VCaP (cell line): ENCODE measurements around the gene CYSRT1.

Experiments used
- H3K27ac ChIP-seq: fragments of 450-650 bp; 2 replicates; pipeline ENCODE4 v1.5.1; 2017
- CTCF ChIP-seq: fragments of 450-650 bp; conservative IDR thresholded peaks from 2 replicates; pipeline ENCODE4 v1.5.1; 2017; ENCODE audit warnings: mild to moderate bottlenecking, moderate library complexity

CYSRT1 gene

GRCh38 chr9:137191691-137192447, 33.1 kb upstream of the CYSRT1 start:
- H3K27ac ChIP-seq: peak overlapping the region; percentile 97
- TF ChIP-seq CTCF: no peak

GRCh38 chr9:137192448-137192780, 32.6 kb upstream of the CYSRT1 start:
- no peak for TF ChIP-seq CTCF
- H3K27ac ChIP-seq: peak overlapping the region; percentile 97

- H3K27ac ChIP-seq: peak overlapping the region; percentile 97; the same call in 1 of the 2 replicates
- no peak for TF ChIP-seq CTCF
Measured at GRCh38 chr9:137192859-137193258, 32.1 kb upstream of the CYSRT1 start.

GRCh38 chr9:137193771-137194170, 31.2 kb upstream of the CYSRT1 start:
- peak overlapping the region; percentile 97 for H3K27ac ChIP-seq

GRCh38 chr9:137194388-137194787, 30.6 kb upstream of the CYSRT1 start:
- TF ChIP-seq CTCF: no peak
- H3K27ac ChIP-seq: peak overlapping the region; percentile 97

More at GRCh38 chr9:137193771-137194170, 31.2 kb upstream of the CYSRT1 start:
- no peak for TF ChIP-seq CTCF

- H3K27ac ChIP-seq: peak overlapping the region; percentile 97
Measured at GRCh38 chr9:137194909-137195308, 30.1 kb upstream of the CYSRT1 start.

GRCh38 chr9:137195525-137196220, 29.3 kb upstream of the CYSRT1 start:
- H3K27ac ChIP-seq: peak overlapping the region; percentile 97
- no peak for TF ChIP-seq CTCF

More at GRCh38 chr9:137194909-137195308, 30.1 kb upstream of the CYSRT1 start:
- TF ChIP-seq CTCF: no peak
